Panc1 (cell line): ENCODE results near the gene NSMCE1.

Experiments used
- SIN3A ChIP-seq: IDR thresholded peaks from 2 replicates; pipeline ENCODE4 v1.6.1; 2012; ENCODE audit warnings: low read depth, mild to moderate bottlenecking, low read length, moderate library complexity, borderline replicate concordance; ENCODE audit not compliant: insufficient read depth
- TCF7L2 ChIP-seq: IDR thresholded peaks from 2 replicates; pipeline ENCODE4 v1.6.1; 2011; ENCODE audit warnings: mild to moderate bottlenecking, low read depth, low read length, inconsistent platforms
- TF ChIP-seq, protein P1 (sequence below): fragments of 450-650 bp; IDR thresholded peaks from 2 replicates; pipeline ENCODE4 v1.5.1; 2017; ENCODE audit warnings: mild to moderate bottlenecking
- TF ChIP-seq, protein P2 (sequence below), 2 experiments: IDR thresholded peaks; 2 replicates each; pipeline ENCODE4 v1.6.1; 2011 to 2012; ENCODE audit warnings: low read depth in 2 of 2, control low read depth in 1 of 2, low read length in 1 of 2, mild to moderate bottlenecking in 1 of 2, moderate library complexity in 1 of 2; ENCODE audit not compliant: insufficient read depth in 1 of 2

DNA sequence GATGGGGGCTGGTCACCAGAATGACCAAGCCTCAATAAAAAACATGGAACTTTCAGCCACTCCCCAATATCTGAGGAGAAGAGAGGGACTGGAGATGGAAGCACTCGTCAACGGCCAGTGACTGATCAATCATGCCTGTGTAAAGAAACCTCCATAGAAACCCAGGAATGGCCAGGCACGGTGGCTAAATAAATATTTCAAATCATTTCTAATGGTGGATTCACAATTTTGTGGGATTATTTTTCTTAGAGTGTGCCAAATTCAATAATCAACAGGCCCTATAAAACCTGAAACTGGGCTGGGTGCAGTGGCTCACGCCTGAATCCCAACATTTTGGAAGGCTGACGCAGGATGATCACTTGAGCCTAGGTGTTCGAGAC is 16.4 kb downstream of the NSMCE1 start:
- TF ChIP-seq, protein P1, sequence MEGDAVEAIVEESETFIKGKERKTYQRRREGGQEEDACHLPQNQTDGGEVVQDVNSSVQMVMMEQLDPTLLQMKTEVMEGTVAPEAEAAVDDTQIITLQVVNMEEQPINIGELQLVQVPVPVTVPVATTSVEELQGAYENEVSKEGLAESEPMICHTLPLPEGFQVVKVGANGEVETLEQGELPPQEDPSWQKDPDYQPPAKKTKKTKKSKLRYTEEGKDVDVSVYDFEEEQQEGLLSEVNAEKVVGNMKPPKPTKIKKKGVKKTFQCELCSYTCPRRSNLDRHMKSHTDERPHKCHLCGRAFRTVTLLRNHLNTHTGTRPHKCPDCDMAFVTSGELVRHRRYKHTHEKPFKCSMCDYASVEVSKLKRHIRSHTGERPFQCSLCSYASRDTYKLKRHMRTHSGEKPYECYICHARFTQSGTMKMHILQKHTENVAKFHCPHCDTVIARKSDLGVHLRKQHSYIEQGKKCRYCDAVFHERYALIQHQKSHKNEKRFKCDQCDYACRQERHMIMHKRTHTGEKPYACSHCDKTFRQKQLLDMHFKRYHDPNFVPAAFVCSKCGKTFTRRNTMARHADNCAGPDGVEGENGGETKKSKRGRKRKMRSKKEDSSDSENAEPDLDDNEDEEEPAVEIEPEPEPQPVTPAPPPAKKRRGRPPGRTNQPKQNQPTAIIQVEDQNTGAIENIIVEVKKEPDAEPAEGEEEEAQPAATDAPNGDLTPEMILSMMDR, result no peak
- TF ChIP-seq SIN3A, result no peak
- TF ChIP-seq TCF7L2, result no peak
- TF ChIP-seq, protein P2, sequence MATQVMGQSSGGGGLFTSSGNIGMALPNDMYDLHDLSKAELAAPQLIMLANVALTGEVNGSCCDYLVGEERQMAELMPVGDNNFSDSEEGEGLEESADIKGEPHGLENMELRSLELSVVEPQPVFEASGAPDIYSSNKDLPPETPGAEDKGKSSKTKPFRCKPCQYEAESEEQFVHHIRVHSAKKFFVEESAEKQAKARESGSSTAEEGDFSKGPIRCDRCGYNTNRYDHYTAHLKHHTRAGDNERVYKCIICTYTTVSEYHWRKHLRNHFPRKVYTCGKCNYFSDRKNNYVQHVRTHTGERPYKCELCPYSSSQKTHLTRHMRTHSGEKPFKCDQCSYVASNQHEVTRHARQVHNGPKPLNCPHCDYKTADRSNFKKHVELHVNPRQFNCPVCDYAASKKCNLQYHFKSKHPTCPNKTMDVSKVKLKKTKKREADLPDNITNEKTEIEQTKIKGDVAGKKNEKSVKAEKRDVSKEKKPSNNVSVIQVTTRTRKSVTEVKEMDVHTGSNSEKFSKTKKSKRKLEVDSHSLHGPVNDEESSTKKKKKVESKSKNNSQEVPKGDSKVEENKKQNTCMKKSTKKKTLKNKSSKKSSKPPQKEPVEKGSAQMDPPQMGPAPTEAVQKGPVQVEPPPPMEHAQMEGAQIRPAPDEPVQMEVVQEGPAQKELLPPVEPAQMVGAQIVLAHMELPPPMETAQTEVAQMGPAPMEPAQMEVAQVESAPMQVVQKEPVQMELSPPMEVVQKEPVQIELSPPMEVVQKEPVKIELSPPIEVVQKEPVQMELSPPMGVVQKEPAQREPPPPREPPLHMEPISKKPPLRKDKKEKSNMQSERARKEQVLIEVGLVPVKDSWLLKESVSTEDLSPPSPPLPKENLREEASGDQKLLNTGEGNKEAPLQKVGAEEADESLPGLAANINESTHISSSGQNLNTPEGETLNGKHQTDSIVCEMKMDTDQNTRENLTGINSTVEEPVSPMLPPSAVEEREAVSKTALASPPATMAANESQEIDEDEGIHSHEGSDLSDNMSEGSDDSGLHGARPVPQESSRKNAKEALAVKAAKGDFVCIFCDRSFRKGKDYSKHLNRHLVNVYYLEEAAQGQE (IDR thresholded peaks at IDR 0.05; ENCODE audit: insufficient read depth in 1 of 2, low read depth in 2 of 2, low read length in 1 of 2), result no peak
